ENCODE results near the gene KLHL22. TPM values are rescaled to one million over a fixed set of nuclear protein-coding genes. Genes with fewer than 3 reads are reported as not detected.
A peak's percentile ranks its signal among the peaks of the same experiment; 100 is the strongest.

Gene KLHL22
- total and polyA plus RNA-seq, 2 of the 4 experiments (the other 2 are of a cell fraction): 27.1 to 30.1 TPM

- H2BK15ac ChIP-seq (ENCODE audit: low read depth, low read length): no peak overlapping the region
- H3K27ac ChIP-seq (ENCODE audit: insufficient read depth, low read length): no peak overlapping the region
- CTCF ChIA-PET: no interaction called here
- H3K27me3 ChIP-seq (ENCODE audit: control insufficient read depth, insufficient read depth, low read length): no peaks in the 10 kb centered on the region
- H4K5ac ChIP-seq (ENCODE audit: low read depth, low read length): no peak overlapping the region
- no peak overlapping the region for H2BK5ac ChIP-seq (ENCODE audit: low read depth, low read length, poor library complexity, severe bottlenecking)
- BruUV-seq (replicated peaks): no TSS peak
- H3K14ac ChIP-seq (replicated peaks; ENCODE audit: low read depth, low read length): no peak overlapping the region
- H4K20me1 ChIP-seq (ENCODE audit: insufficient read depth, low read length): peaks cover 41% of the 10 kb centered on the region
- intact Hi-C loops (cut with micrococcal nuclease) (no loop called here), in situ Hi-C loops (cut with MboI; ENCODE audit: low sequenced_read_pairs) (no loop called here), dilution Hi-C loops (cut with HindIII; ENCODE audit: low sequenced_read_pairs, unreplicated experiment) (no loop called here)
- 67% methylated on average over 14 of the region's 31 CpGs; no CpG with 5 or more reads in 1 of the 2 experiments for WGBS, 2 experiments (ENCODE audit: extremely low coverage in 2 of 2, insufficient read length in 1 of 2)
- no peak overlapping the region for H3K18ac ChIP-seq (ENCODE audit: low read depth, low read length)
- H3K56ac ChIP-seq (ENCODE audit: extremely low read depth, insufficient read depth, low read length): no peak overlapping the region
- no peak overlapping the region for H2AK5ac ChIP-seq (ENCODE audit: low read depth, low read length)
- peaks cover 36% of the 10 kb centered on the region for H3K36me3 ChIP-seq (ENCODE audit: control insufficient read depth, insufficient read depth, low read length)
- TF ChIP-seq FOS (IDR thresholded peaks at IDR 0.05; ENCODE audit: low read depth, low read length) (no peak), CTCF (conservative IDR thresholded peaks at IDR 0.05; ENCODE audit: low read depth, low read length) (no peak), CEBPB (IDR thresholded peaks at IDR 0.05; ENCODE audit: low read depth, low read length) (no peak), MAFK (IDR thresholded peaks at IDR 0.05; ENCODE audit: low read depth, low read length) (no peak), RAD21 (IDR thresholded peaks at IDR 0.05; ENCODE audit: low read length) (no peak)
- no peak overlapping the region for H3K4me2 ChIP-seq (ENCODE audit: low read depth, low read length)
- peaks cover 0 to 16% of the 10 kb centered on the region in 2 experiments; a peak in 2 of 4 replicates for H3K79me1 ChIP-seq (ENCODE audit: low read depth in 1 of 2, low read length in 2 of 2)
- no peak overlapping the region for H3K4ac ChIP-seq (ENCODE audit: low read depth, low read length)
- H3K4me1 ChIP-seq (ENCODE audit: control insufficient read depth, insufficient read depth, low read length): peaks cover 13% of the 10 kb centered on the region; the same call in 1 of the 2 replicates
- no peak overlapping the region for H4K8ac ChIP-seq (ENCODE audit: low read depth in 2 of 2, low read length in 2 of 2)
- DNase-seq (no peak), ATAC-seq (ENCODE audit: low read depth) (no peak)
- no peak overlapping the region for H3K4me3 ChIP-seq (ENCODE audit: insufficient read depth, low read depth, low read length)
- H2BK20ac ChIP-seq (ENCODE audit: low read depth, low read length): no peak overlapping the region
- POLR2A ChIA-PET (ENCODE audit: unreplicated experiment): no interaction called here
- no peaks in the 10 kb centered on the region; the same call in 1 of the 2 replicates for H3K9me1 ChIP-seq (ENCODE audit: insufficient read depth, low read length)
- H2BK120ac ChIP-seq (ENCODE audit: low read depth, low read length): no peak overlapping the region
- no peak overlapping the region for H2AFZ ChIP-seq (replicated peaks; ENCODE audit: low read length, poor library complexity)
- no peak overlapping the region for H4K91ac ChIP-seq (ENCODE audit: insufficient read depth, low read depth, low read length)
- H3K9me3 ChIP-seq (ENCODE audit: control insufficient read depth, insufficient read depth, low read length): no peaks in the 10 kb centered on the region
- no peak overlapping the region for H3K9ac ChIP-seq (ENCODE audit: low read depth, low read length)
- no peak overlapping the region for H3K23ac ChIP-seq (ENCODE audit: low read depth, low read length)
- peak overlapping the region; percentile 5 for H2AK9ac ChIP-seq (replicated peaks; ENCODE audit: low read depth, low read length, poor library complexity)
Observed at GRCh38 chr22:20423906-20424551, 71.6 kb downstream of the KLHL22 start.

All from IMR-90 (cell line).